ENCODE results near the gene UGT1A7. TPM values are rescaled to one million over a fixed set of nuclear protein-coding genes. Genes with fewer than 3 reads are reported as not detected.
A peak's percentile ranks its signal among the peaks of the same experiment; 100 is the strongest.

Gene UGT1A7
- total RNA-seq, 2 donors from 2014 or later = not detected

DNA sequence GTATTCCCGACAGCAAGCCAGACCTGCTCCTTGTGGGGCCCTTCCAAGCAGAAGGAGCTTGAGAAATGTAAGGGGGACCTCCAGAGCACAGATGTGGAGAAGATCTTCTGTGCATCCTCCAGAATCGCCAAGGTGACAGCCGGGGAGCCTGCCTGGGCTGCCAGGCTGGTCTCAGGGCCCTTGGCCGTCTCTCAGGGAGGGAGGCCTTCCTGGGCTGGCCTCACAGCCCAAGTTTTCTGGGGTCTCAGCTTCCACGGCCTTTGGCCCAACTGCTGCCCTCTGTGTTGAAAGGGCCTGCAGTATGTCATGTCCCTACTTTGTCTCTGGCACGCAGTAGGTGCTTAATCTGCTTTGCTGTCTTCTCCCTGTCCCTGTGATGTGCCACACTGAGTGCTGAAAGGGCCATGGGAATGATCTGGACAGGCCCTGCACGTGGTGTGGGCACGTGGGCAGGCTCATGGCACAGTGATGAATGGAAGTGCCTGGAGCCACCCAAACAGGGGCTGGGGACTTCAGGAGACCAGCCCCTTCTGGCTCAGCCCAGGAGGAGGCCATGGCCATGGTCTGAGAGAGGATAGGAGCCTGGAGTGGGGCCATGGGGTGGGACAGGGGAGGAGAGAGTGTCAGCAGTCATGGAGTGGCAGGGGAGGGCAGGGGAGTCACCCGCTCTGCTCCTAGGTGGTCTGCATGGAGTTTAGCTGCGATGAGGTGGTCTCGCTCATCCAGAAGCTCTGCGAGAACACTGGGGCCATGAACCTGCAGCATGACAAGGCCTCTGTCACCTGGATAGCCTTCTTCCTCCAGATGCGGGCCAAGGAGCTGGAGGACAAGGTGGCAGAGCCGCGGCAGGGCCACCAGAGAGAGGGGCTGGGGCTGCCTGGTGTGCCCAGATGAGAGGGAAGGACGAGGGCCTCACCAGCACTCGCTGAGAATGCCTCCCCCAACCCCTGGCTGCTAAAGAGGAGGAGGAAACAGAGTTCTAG lies 137.2 kb downstream of the UGT1A7 start:
- WGBS, 2 donors = 62 to 66% methylated on average over 10 to 17 of the region's 17 CpGs
- intact Hi-C loops (cut with DNase I) = no loop called here

DNA sequence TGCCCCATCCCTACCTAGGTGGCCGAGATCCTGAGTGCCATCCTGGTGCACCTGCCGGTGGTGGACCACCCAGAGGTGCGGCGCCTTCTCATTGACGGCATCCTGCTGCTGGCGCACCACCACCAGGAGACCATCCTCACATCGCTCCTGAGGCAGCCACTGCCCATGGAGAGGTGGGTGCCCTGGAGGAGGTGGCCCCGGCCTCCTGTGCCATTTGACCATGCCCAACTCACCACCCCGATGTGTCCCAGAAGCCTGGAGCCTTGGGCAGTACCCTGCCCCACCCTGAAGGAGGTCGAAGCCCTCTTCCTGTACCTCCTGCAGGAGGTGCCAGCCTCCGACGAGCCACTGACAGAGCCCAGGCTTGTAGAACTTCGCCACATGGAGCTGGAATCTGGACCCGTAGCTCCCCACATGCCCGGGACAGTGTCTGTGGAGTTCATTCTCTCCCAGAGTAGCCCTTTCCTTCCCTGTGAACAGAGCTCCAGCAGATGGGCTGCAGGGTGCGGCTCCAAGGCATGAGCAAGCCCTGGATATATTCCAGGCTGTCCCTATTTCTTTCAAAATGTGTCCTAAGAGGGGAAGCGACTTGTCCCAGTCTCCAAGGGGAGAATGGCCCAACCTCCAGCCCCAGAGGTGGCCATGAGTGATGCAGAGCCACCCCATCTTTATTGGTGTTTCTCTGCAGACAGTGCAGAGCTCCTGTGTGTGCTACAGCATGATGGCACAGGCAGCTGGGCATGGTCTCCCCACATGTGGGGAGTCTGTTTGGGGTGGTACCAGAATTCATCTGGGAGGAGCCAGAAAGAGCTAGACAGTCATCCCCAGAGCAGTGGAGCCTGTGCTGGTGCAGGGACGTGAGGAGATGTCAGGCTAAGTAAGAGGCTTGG lies 138.4 kb downstream of the UGT1A7 start:
- Histone ChIP-seq H3K4me1 (no peaks in the 10 kb centered on the region), H3K27ac (no peak overlapping the region), H3K4me3 (no peak overlapping the region), H3K27me3 (no peaks in the 10 kb centered on the region), H3K36me3 (replicated peaks in 1 of 2; ENCODE audit: insufficient read depth in 1 of 2, low read depth in 2 of 2) (no peaks in the 10 kb centered on the region), H3K9me3 (no peaks in the 10 kb centered on the region)
- intact Hi-C loops (cut with DNase I) = no loop called here
- TF ChIP-seq, protein P1, sequence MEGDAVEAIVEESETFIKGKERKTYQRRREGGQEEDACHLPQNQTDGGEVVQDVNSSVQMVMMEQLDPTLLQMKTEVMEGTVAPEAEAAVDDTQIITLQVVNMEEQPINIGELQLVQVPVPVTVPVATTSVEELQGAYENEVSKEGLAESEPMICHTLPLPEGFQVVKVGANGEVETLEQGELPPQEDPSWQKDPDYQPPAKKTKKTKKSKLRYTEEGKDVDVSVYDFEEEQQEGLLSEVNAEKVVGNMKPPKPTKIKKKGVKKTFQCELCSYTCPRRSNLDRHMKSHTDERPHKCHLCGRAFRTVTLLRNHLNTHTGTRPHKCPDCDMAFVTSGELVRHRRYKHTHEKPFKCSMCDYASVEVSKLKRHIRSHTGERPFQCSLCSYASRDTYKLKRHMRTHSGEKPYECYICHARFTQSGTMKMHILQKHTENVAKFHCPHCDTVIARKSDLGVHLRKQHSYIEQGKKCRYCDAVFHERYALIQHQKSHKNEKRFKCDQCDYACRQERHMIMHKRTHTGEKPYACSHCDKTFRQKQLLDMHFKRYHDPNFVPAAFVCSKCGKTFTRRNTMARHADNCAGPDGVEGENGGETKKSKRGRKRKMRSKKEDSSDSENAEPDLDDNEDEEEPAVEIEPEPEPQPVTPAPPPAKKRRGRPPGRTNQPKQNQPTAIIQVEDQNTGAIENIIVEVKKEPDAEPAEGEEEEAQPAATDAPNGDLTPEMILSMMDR (IDR thresholded peaks at IDR 0.05) = no peak
- DNase-seq (peak in 2 of 4 donors; percentile 4 to 5), ATAC-seq (no peak)
- 70 to 80% methylated on average over 3 to 16 of the region's 18 CpGs for WGBS, 2 donors

More for the DNA sequence above, 137.2 kb downstream of the UGT1A7 start:
- Histone ChIP-seq H3K27me3 (no peaks in the 10 kb centered on the region), H3K27ac (no peak overlapping the region), H3K9me3 (no peaks in the 10 kb centered on the region), H3K4me3 (no peak overlapping the region), H3K4me1 (no peaks in the 10 kb centered on the region), H3K36me3 (replicated peaks in 1 of 2; ENCODE audit: insufficient read depth in 1 of 2, low read depth in 2 of 2) (no peaks in the 10 kb centered on the region)
- peak in 1 of 4 donors; percentile 5 for DNase-seq
- TF ChIP-seq POLR2A (IDR thresholded peaks at IDR 0.05) = no peak
- TF ChIP-seq, protein P1 (IDR thresholded peaks at IDR 0.05) = no peak
- no peak for ATAC-seq

DNA sequence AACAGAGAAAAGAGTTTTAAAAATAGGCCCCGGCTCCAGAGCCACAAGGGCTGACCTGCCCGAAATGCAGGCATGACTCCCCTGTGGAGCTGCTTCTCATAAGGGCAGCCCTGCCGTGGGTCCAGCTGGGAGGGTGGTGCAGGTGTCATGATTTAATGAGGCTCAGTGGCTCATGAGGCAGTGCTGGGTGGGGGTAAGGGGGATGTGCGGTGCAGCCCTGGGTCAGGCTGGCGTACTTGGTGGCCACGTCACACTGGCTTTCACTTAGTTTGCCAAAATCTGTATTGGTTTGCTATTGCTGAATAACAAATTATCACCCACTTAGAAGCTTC lies 139.0 kb downstream of the UGT1A7 start:
- DNase-seq (no peak), ATAC-seq (no peak)
- no peaks in the 10 kb centered on the region for H3K27me3 ChIP-seq
- no peak for TF ChIP-seq POLR2A (IDR thresholded peaks at IDR 0.05)
- TF ChIP-seq, protein P1 (IDR thresholded peaks at IDR 0.05) = no peak
- no peaks in the 10 kb centered on the region for H3K4me1 ChIP-seq
- no peak overlapping the region for H3K4me3 ChIP-seq
- intact Hi-C loops (cut with DNase I) = no loop called here
- H3K27ac ChIP-seq = no peak overlapping the region
- H3K9me3 ChIP-seq = no peaks in the 10 kb centered on the region
- 77 to 80% methylated on average over 6 of the region's 6 CpGs for WGBS, 2 donors
- H3K36me3 ChIP-seq (replicated peaks in 1 of 2; ENCODE audit: insufficient read depth in 1 of 2, low read depth in 2 of 2) = no peaks in the 10 kb centered on the region

DNA sequence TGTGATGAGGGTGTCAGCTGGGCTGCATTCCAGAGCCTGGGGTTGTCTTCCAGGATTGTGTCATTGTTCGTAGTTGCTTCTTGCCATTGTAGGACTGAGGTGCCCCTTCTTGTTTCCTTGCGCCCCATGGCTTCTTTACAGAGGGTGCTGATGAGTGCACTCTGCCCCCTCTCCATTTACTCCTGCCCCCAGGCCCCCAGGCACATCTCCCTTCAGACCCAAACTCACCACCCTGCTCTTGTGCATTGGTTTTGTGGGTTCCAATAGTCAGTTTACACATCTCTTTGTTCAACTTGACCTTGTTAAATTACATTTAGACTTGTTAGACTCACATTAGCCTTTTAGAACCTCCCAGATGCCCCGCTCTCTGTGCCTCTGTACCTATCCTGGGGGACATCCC lies 139.5 kb downstream of the UGT1A7 start:
- intact Hi-C loops (cut with DNase I) = no loop called here
- Histone ChIP-seq H3K9me3 (no peaks in the 10 kb centered on the region), H3K27me3 (no peaks in the 10 kb centered on the region), H3K36me3 (replicated peaks in 1 of 2; ENCODE audit: insufficient read depth in 1 of 2, low read depth in 2 of 2) (no peaks in the 10 kb centered on the region), H3K4me1 (no peaks in the 10 kb centered on the region), H3K27ac (no peak overlapping the region), H3K4me3 (no peak overlapping the region)
- DNase-seq (no peak), ATAC-seq (no peak)
- WGBS, 2 donors = 83 to 90% methylated on average over 3 of the region's 3 CpGs
- TF ChIP-seq, protein P1 (IDR thresholded peaks at IDR 0.05) = no peak
- TF ChIP-seq POLR2A (IDR thresholded peaks at IDR 0.05) = no peak

Data from body of pancreas (tissue), 4 donors.